ENCODE results near the gene DEXI. TPM values are rescaled to one million over a fixed set of nuclear protein-coding genes. Genes with fewer than 3 reads are reported as not detected.
A peak's percentile ranks its signal among the peaks of the same experiment; 100 is the strongest.
"Not testable (repeated sequence)": the region's sequence is repeated elsewhere in the genome, so short reads cannot be mapped to it uniquely, and the experiment has no call there.

Gene DEXI
- polyA plus RNA-seq, 3 donors = 4.9 to 10.8 (median 6.8) TPM

GRCh38 chr16:10944249-10945064, 2.2 kb upstream of the DEXI start, which contains the start of gene CLEC16A:
CLEC16A (plus strand) TSS chr16:10944564; CDS start chr16:10944718, 154 bp downstream.
- Histone ChIP-seq H3K36me3 (replicated peaks in 1 of 2; ENCODE audit: control insufficient read depth in 1 of 2, insufficient read depth in 2 of 2, low read length in 2 of 2) (no peaks in the 10 kb centered on the region), H3K27ac (ENCODE audit: low read depth in 1 of 2, low read length in 2 of 2) (peak within 1 kb of the TSS in 1 of 2 donors; percentile 82), H3K27me3 (ENCODE audit: control insufficient read depth in 2 of 2, insufficient read depth in 2 of 2, low read length in 2 of 2) (no peaks in the 10 kb centered on the region), H3K9me3 (replicated peaks in 1 of 2; ENCODE audit: control insufficient read depth in 1 of 2, insufficient read depth in 1 of 2, low read length in 2 of 2) (no peaks in the 10 kb centered on the region), H2AFZ (ENCODE audit: insufficient read depth, low read depth, low read length, poor library complexity, severe bottlenecking) (peak within 1 kb of the TSS; percentile 91), H3K4me1 (ENCODE audit: control insufficient read depth in 1 of 2, insufficient read depth in 2 of 2, low read length in 2 of 2) (peaks cover 53 to 67% of the 10 kb centered on the region in 2 donors), H3K4me2 (replicated peaks; ENCODE audit: extremely low read depth, low read length, poor library complexity, severe bottlenecking) (peak within 1 kb of the TSS; percentile 90), H4K20me1 (ENCODE audit: insufficient read depth, low read length) (peaks cover 73% of the 10 kb centered on the region), H3K9ac (ENCODE audit: insufficient read depth, low read length, poor library complexity, severe bottlenecking) (peak within 1 kb of the TSS; percentile 82), H3K79me2 (ENCODE audit: insufficient read depth, low read length) (peaks cover 61% of the 10 kb centered on the region), H3K4me3 (replicated peaks in 1 of 3; ENCODE audit: low read depth in 2 of 3, low read length in 3 of 3) (peak within 1 kb of the TSS; percentile 59 to 94 (median 70))
- H3K36me3 Mint-ChIP-seq = peaks cover 3 to 7% of the 10 kb centered on the region in 2 donors
- peaks cover 0 to 2% (median 0%) of the 10 kb centered on the region in 7 donors for H3K9me3 Mint-ChIP-seq
- peak; percentile 93 to 94 (median 93) for DNase-seq
- TF ChIP-seq, protein P1, sequence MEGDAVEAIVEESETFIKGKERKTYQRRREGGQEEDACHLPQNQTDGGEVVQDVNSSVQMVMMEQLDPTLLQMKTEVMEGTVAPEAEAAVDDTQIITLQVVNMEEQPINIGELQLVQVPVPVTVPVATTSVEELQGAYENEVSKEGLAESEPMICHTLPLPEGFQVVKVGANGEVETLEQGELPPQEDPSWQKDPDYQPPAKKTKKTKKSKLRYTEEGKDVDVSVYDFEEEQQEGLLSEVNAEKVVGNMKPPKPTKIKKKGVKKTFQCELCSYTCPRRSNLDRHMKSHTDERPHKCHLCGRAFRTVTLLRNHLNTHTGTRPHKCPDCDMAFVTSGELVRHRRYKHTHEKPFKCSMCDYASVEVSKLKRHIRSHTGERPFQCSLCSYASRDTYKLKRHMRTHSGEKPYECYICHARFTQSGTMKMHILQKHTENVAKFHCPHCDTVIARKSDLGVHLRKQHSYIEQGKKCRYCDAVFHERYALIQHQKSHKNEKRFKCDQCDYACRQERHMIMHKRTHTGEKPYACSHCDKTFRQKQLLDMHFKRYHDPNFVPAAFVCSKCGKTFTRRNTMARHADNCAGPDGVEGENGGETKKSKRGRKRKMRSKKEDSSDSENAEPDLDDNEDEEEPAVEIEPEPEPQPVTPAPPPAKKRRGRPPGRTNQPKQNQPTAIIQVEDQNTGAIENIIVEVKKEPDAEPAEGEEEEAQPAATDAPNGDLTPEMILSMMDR (IDR thresholded peaks at IDR 0.05) = no peak
- intact Hi-C loops (cut with micrococcal nuclease) = loop anchor here (10.0 kb wide), 2 partner anchors 200 to 970 kb away; partner anchors contain the start of genes GSPT1 (in 1 of the 2) and NUBP1 (in 1 of the 2)
- under 1% methylated on average over 73 of the region's 86 CpGs for WGBS (ENCODE audit: insufficient coverage)
- H3K27me3 Mint-ChIP-seq (ENCODE audit: low read depth in 3 of 3) = peaks cover 3 to 8% (median 4%) of the 10 kb centered on the region in 3 donors
- peak within 1 kb of the TSS; percentile 84 to 90 for H3K4me3 Mint-ChIP-seq
- H3K27ac Mint-ChIP-seq = peak within 1 kb of the TSS in 6 of 7 donors; percentile 13 to 89 (median 78)
- H3K4me1 Mint-ChIP-seq = peaks cover 62% of the 10 kb centered on the region

GRCh38 chr16:10943064-10943353, 741 bp upstream of the DEXI start:
- H3K9me3 Mint-ChIP-seq = peaks cover 0 to 2% (median 0%) of the 10 kb centered on the region in 7 donors
- peak overlapping the region in 1 of 2 donors; percentile 72 for H3K4me3 Mint-ChIP-seq
- H3K4me1 Mint-ChIP-seq = peaks cover 68% of the 10 kb centered on the region
- Histone ChIP-seq H2AFZ (ENCODE audit: insufficient read depth, low read depth, low read length, poor library complexity, severe bottlenecking) (no peak overlapping the region), H3K36me3 (replicated peaks in 1 of 2; ENCODE audit: control insufficient read depth in 1 of 2, insufficient read depth in 2 of 2, low read length in 2 of 2) (no peaks in the 10 kb centered on the region), H3K79me2 (ENCODE audit: insufficient read depth, low read length) (peaks cover 52% of the 10 kb centered on the region), H3K4me1 (ENCODE audit: control insufficient read depth in 1 of 2, insufficient read depth in 2 of 2, low read length in 2 of 2) (peaks cover 60 to 72% of the 10 kb centered on the region in 2 donors), H3K9ac (ENCODE audit: insufficient read depth, low read length, poor library complexity, severe bottlenecking) (no peak overlapping the region), H4K20me1 (ENCODE audit: insufficient read depth, low read length) (peaks cover 73% of the 10 kb centered on the region), H3K27ac (ENCODE audit: low read depth in 1 of 2, low read length in 2 of 2) (no peak overlapping the region), H3K4me2 (replicated peaks; ENCODE audit: extremely low read depth, low read length, poor library complexity, severe bottlenecking) (peak overlapping the region; percentile 83), H3K4me3 (replicated peaks in 1 of 3; ENCODE audit: low read depth in 2 of 3, low read length in 3 of 3) (peak overlapping the region in 1 of 3 experiments; percentile 83), H3K27me3 (ENCODE audit: control insufficient read depth in 2 of 2, insufficient read depth in 2 of 2, low read length in 2 of 2) (no peaks in the 10 kb centered on the region), H3K9me3 (replicated peaks in 1 of 2; ENCODE audit: control insufficient read depth in 1 of 2, insufficient read depth in 1 of 2, low read length in 2 of 2) (no peaks in the 10 kb centered on the region)
- intact Hi-C loops (cut with micrococcal nuclease) = loop anchor here (10.0 kb wide), 2 partner anchors 198 to 972 kb away; partner anchors contain the start of genes GSPT1 (in 1 of the 2) and NUBP1 (in 1 of the 2)
- H3K27me3 Mint-ChIP-seq (ENCODE audit: low read depth in 3 of 3) = peaks cover 3 to 7% (median 4%) of the 10 kb centered on the region in 3 donors
- no peak overlapping the region for H3K27ac Mint-ChIP-seq
- peaks cover 3 to 10% of the 10 kb centered on the region in 2 donors for H3K36me3 Mint-ChIP-seq
- no peak for DNase-seq
- 85% methylated on average over 3 of the region's 7 CpGs for WGBS (ENCODE audit: insufficient coverage)
- TF ChIP-seq, protein P1 (IDR thresholded peaks at IDR 0.05) = no peak

- under 1% methylated on average over 49 of the region's 52 CpGs for WGBS (ENCODE audit: insufficient coverage)
- not testable (repeated sequence) for H3K27ac ChIP-seq (ENCODE audit: low read depth in 1 of 2, low read length in 2 of 2); H3K9me3 Mint-ChIP-seq; H3K27ac Mint-ChIP-seq; H3K27me3 ChIP-seq (ENCODE audit: control insufficient read depth in 2 of 2, insufficient read depth in 2 of 2, low read length in 2 of 2); H3K9me3 ChIP-seq (replicated peaks in 1 of 2; ENCODE audit: control insufficient read depth in 1 of 2, insufficient read depth in 1 of 2, low read length in 2 of 2); DNase-seq; H3K36me3 ChIP-seq (replicated peaks in 1 of 2; ENCODE audit: control insufficient read depth in 1 of 2, insufficient read depth in 2 of 2, low read length in 2 of 2); H3K27me3 Mint-ChIP-seq (ENCODE audit: low read depth in 3 of 3); H3K36me3 Mint-ChIP-seq
- H2AFZ ChIP-seq (ENCODE audit: insufficient read depth, low read depth, low read length, poor library complexity, severe bottlenecking) = peak overlapping the region; percentile 70
- peak overlapping the region; percentile 54 for H3K9ac ChIP-seq (ENCODE audit: insufficient read depth, low read length, poor library complexity, severe bottlenecking)
- peak overlapping the region; percentile 33 to 83 (median 44) for H3K4me3 ChIP-seq (replicated peaks in 1 of 3; ENCODE audit: low read depth in 2 of 3, low read length in 3 of 3)
- H3K79me2 ChIP-seq (ENCODE audit: insufficient read depth, low read length) = peaks cover 53% of the 10 kb centered on the region
- H4K20me1 ChIP-seq (ENCODE audit: insufficient read depth, low read length) = peaks cover 77% of the 10 kb centered on the region
- H3K4me1 ChIP-seq (ENCODE audit: control insufficient read depth in 1 of 2, insufficient read depth in 2 of 2, low read length in 2 of 2) = peaks cover 71 to 82% of the 10 kb centered on the region in 2 donors
- intact Hi-C loops (cut with micrococcal nuclease) = loop anchor here (10.0 kb wide), 2 partner anchors 197 to 973 kb away; partner anchors contain the start of genes GSPT1 (in 1 of the 2) and NUBP1 (in 1 of the 2)
- peak overlapping the region; percentile 83 to 91 for H3K4me3 Mint-ChIP-seq
- H3K4me1 Mint-ChIP-seq = peaks cover 75% of the 10 kb centered on the region
- H3K4me2 ChIP-seq (replicated peaks; ENCODE audit: extremely low read depth, low read length, poor library complexity, severe bottlenecking) = peak overlapping the region; percentile 83
Measured at GRCh38 chr16:10941935-10942351, 325 bp downstream of the DEXI start.

Data from CD14-positive monocyte (primary cell).